Suprapubic skin (tissue), 4 donors: Measurements from ENCODE around the gene GALR2. TPM values are rescaled to one million over a fixed set of nuclear protein-coding genes. Genes with fewer than 3 reads are reported as not detected.
"Not testable (repeated sequence)": the region's sequence is repeated elsewhere in the genome, so short reads cannot be mapped to it uniquely, and the experiment has no call there.

Experiments
- DNase-seq, 2 donors: peaks; one replicate each; pipeline ENCODE4 v3.0.0-alpha.2; 2019; ENCODE audit warnings: low spot score in 2 of 2
- H3K27ac ChIP-seq: fragments of 200-600 bp; sonication (generic); one replicate; pipeline ENCODE4 v1.5.1; 2019
- H3K27me3 ChIP-seq: fragments of 200-600 bp; sonication (generic); one replicate; pipeline ENCODE4 v1.5.1; 2019
- H3K36me3 ChIP-seq: fragments of 200-600 bp; sonication (generic); one replicate; pipeline ENCODE4 v1.5.1; 2019
- H3K4me1 ChIP-seq: fragments of 200-600 bp; sonication (generic); one replicate; pipeline ENCODE4 v1.5.1; 2019
- H3K4me3 ChIP-seq: fragments of 200-600 bp; sonication (generic); one replicate; pipeline ENCODE4 v1.5.1; 2019; ENCODE audit warnings: mild to moderate bottlenecking
- H3K9me3 ChIP-seq: fragments of 200-600 bp; sonication (generic); one replicate; pipeline ENCODE4 v1.5.1; 2019
- CTCF ChIP-seq, 2 donors: fragments of 200-600 bp in 1 of 2; fragments of 450-650 bp in 1 of 2; sonication (generic) in 1 of 2; IDR thresholded peaks; one replicate each; pipeline ENCODE4 v1.5.1; 2016 to 2019; ENCODE audit warnings: antibody characterized with exemption in 2 of 2, mild to moderate bottlenecking in 1 of 2, moderate library complexity in 1 of 2
- EP300 ChIP-seq: sonication (generic); formaldehyde crosslinking; IDR thresholded peaks from one replicate; pipeline ENCODE4 v1.6.1; 2017; ENCODE audit warnings: antibody characterized with exemption
- POLR2A ChIP-seq, 2 donors: fragments of 450-650 bp; IDR thresholded peaks; one replicate each; pipeline ENCODE4 v1.6.1; 2017; ENCODE audit warnings: antibody characterized with exemption in 2 of 2, mild to moderate bottlenecking in 2 of 2, moderate library complexity in 2 of 2
- POLR2AphosphoS5 ChIP-seq, 3 donors: sonication (generic); formaldehyde crosslinking; IDR thresholded peaks; one replicate each; pipeline ENCODE4 v1.6.1; 2017; ENCODE audit warnings: antibody characterized with exemption in 3 of 3
- WGBS: methylation state at CpG from one replicate; pipeline ENCODE4 v1.1.5; 2018; 5-methylcytosine and 5-hydroxymethylcytosine counted together
- total RNA-seq, 4 donors: library from RNA; depleted of rRNA; stranded (reverse); fragments of >200 nt; gene quantifications; one replicate each; pipeline ENCODE4 v1.1.0, GENCODE V29; 2016

GALR2 gene
- total RNA-seq, 4 donors from 2014 or later = 1.2 TPM; not detected in 3

GRCh38 chr17:76038050-76038449 is 36.5 kb upstream of the GALR2 start:
- no peaks in the 10 kb centered on the region for H3K27me3 ChIP-seq
- no peak for DNase-seq
- no peak overlapping the region for H3K27ac ChIP-seq
- 66% methylated on average over 3 of the region's 3 CpGs for WGBS
- TF ChIP-seq CTCF (IDR thresholded peaks at IDR 0.05) (no peak), POLR2AphosphoS5 (IDR thresholded peaks at IDR 0.05) (no peak), POLR2A (IDR thresholded peaks at IDR 0.05) (no peak), EP300 (no peak)
- H3K36me3 ChIP-seq = peaks cover 52% of the 10 kb centered on the region
- H3K9me3 ChIP-seq = no peaks in the 10 kb centered on the region
- H3K4me1 ChIP-seq = peaks cover 7% of the 10 kb centered on the region
- no peak overlapping the region for H3K4me3 ChIP-seq

GRCh38 chr17:76039121-76039520 is 35.5 kb upstream of the GALR2 start:
- TF ChIP-seq POLR2A (IDR thresholded peaks at IDR 0.05) (no peak), CTCF (IDR thresholded peaks at IDR 0.05) (no peak), POLR2AphosphoS5 (IDR thresholded peaks at IDR 0.05) (no peak), EP300 (no peak)
- no peak for DNase-seq
- Histone ChIP-seq H3K9me3 (no peaks in the 10 kb centered on the region), H3K36me3 (peaks cover 63% of the 10 kb centered on the region), H3K27me3 (no peaks in the 10 kb centered on the region), H3K4me3 (no peak overlapping the region), H3K4me1 (peaks cover 12% of the 10 kb centered on the region), H3K27ac (no peak overlapping the region)
- WGBS = 65% methylated on average over 6 of the region's 6 CpGs

- 71% methylated on average over 6 of the region's 6 CpGs for WGBS
- DNase-seq = no peak
- Histone ChIP-seq H3K36me3 (peaks cover 75% of the 10 kb centered on the region), H3K27ac (no peak overlapping the region), H3K4me1 (peaks cover 21% of the 10 kb centered on the region), H3K4me3 (no peak overlapping the region), H3K27me3 (no peaks in the 10 kb centered on the region), H3K9me3 (no peaks in the 10 kb centered on the region)
- no peak for TF ChIP-seq POLR2AphosphoS5 (IDR thresholded peaks at IDR 0.05)
- no peak for TF ChIP-seq POLR2A (IDR thresholded peaks at IDR 0.05)
- no peak for TF ChIP-seq CTCF (IDR thresholded peaks at IDR 0.05)
- TF ChIP-seq EP300 = no peak
These were observed 34.2 kb upstream of the GALR2 start for GRCh38 chr17:76040376-76040775.

GRCh38 chr17:76042868-76043267 is 31.7 kb upstream of the GALR2 start:
- H3K27ac ChIP-seq, H3K27me3 ChIP-seq, H3K4me3 ChIP-seq, DNase-seq, H3K9me3 ChIP-seq: not testable (repeated sequence)
- Histone ChIP-seq H3K4me1 (peaks cover 13% of the 10 kb centered on the region), H3K36me3 (peaks cover 100% of the 10 kb centered on the region)
- 93% methylated on average over 3 of the region's 3 CpGs for WGBS

- not testable (repeated sequence) for H3K27me3 ChIP-seq, H3K9me3 ChIP-seq, H3K4me3 ChIP-seq, DNase-seq
- Histone ChIP-seq H3K4me1 (peaks cover 15% of the 10 kb centered on the region), H3K27ac (peak overlapping the region; percentile 35), H3K36me3 (peaks cover 100% of the 10 kb centered on the region)
- WGBS = 50% methylated on average over 11 of the region's 11 CpGs
These were observed 30.0 kb upstream of the GALR2 start for GRCh38 chr17:76044475-76045007.

GRCh38 chr17:76046064-76046463 is 28.5 kb upstream of the GALR2 start:
- TF ChIP-seq POLR2AphosphoS5 (IDR thresholded peaks at IDR 0.05) = no peak
- no peak for TF ChIP-seq CTCF (IDR thresholded peaks at IDR 0.05)
- no peak for TF ChIP-seq EP300
- no peak for TF ChIP-seq POLR2A (IDR thresholded peaks at IDR 0.05)
- no peak for DNase-seq
- Histone ChIP-seq H3K4me1 (peaks cover 28% of the 10 kb centered on the region), H3K36me3 (peaks cover 95% of the 10 kb centered on the region), H3K4me3 (no peak overlapping the region), H3K9me3 (no peaks in the 10 kb centered on the region), H3K27me3 (no peaks in the 10 kb centered on the region), H3K27ac (no peak overlapping the region)
- WGBS = 80% methylated on average over 8 of the region's 8 CpGs
